Activated naive CD4-positive, alpha-beta T cell treated with Interleukin-2 at 50 U/mL for 16 hours (primary cell): ENCODE measurements around the gene SULT1C3.
"Not testable (repeated sequence)": the region's sequence is repeated elsewhere in the genome, so short reads cannot be mapped to it uniquely, and the experiment has no call there.

Experiments used
- DNase-seq: peaks from one replicate; pipeline ENCODE4 v3.0.0-alpha.2; 2020

SULT1C3 gene

GRCh38 chr2:108253106-108253505 lies 13.3 kb downstream of the SULT1C3 start:
- DNase-seq = no peak

- no peak for DNase-seq
Measured at GRCh38 chr2:108257757-108258331, 18.1 kb downstream of the SULT1C3 start.

GRCh38 chr2:108260773-108261172 lies 21.0 kb downstream of the SULT1C3 start:
- DNase-seq = no peak

DNA sequence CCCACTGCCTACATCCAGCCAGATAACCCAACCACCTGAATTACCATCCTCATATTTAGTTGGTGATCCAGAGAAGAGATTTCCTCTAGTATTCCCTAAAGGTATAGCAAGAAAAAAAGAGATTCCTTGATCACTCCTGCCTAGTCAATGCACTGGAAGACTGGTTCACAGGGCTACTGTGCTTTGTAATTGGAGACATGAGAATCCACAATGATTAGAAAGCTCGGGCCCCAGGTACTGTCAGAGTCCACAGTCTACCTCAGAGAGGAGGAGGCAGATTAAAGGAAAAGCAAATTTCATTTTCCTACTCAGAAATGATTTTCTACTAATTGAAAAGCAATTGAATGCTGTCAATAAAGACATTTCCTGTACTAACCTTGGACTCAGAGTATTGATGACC lies 22.3 kb downstream of the SULT1C3 start:
- no peak for DNase-seq

GRCh38 chr2:108263401-108263800 lies 23.6 kb downstream of the SULT1C3 start:
- no peak for DNase-seq

- DNase-seq = no peak
Measured at GRCh38 chr2:108266218-108266617, 26.4 kb downstream of the SULT1C3 start.

- no peak for DNase-seq
Measured at GRCh38 chr2:108267101-108267500, 27.3 kb downstream of the SULT1C3 start.

DNA sequence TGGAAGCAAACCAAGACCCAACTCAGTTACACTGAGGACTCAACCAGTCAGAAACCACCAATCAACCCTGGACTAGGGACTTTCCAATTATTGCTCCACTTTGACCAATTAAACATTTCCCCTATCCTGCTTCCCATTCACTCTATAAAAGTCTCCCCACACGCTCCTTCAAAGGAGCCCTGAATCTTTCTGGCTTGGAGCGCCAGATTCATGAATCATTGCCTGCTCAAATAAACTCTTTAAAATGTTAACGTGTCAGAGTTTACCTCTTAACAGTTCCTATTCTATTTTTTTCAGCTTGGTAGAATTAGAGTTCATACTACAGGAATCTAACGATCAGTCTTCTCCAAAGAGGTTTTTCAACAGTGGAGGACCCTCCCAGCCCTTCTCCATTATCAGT lies 28.2 kb downstream of the SULT1C3 start:
- DNase-seq = no peak

DNA sequence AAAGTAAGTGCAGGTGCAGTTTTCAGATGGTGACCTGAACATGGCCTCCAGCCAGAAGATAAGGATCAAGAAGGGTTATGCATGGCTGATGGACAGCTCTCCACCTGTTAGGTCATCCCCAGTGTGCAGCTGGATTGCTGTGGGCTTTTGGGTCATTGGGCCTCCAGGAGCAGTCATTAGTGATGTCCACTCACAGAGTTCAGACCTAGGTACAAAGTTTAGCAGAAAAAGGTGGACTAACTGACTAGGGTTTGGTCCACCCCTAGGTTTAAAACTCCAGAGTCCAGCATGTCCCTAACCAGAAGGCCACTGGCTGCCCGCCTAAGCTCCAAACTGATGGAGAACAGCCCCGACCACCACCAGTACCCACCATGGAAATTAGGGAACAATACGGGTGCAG lies 30.6 kb downstream of the SULT1C3 start:
- no peak for DNase-seq

- DNase-seq = no peak
Measured at GRCh38 chr2:108270768-108271506, 31.2 kb downstream of the SULT1C3 start.

DNA sequence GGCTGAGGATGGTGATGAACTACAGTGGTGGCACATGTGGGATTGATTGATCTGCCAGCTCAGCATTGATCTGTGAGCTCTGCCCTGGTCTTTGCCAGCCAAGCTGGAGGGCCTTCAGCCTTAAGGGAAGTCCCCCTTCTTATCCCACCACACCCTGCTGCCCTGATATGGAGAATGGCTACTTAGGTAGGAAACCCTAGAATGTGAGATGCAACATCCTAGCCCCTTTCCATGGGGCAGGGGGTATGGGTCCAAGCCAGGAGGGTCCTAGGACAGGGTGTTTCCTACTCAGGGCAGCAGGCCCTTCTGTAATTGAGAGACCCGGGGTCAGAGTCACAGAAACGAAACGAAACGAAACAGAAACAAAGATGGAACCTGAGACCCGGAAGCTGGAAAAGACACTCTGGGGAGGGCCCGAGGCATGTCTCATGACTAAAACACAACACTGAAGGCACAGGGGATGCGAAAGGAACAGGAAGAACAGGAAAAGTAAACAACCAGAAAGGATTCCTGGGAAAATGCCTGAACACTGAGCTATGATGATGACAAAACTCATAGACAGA lies 32.0 kb downstream of the SULT1C3 start:
- no peak for DNase-seq

GRCh38 chr2:108278631-108279030 lies 38.9 kb downstream of the SULT1C3 start:
- DNase-seq = no peak

DNA sequence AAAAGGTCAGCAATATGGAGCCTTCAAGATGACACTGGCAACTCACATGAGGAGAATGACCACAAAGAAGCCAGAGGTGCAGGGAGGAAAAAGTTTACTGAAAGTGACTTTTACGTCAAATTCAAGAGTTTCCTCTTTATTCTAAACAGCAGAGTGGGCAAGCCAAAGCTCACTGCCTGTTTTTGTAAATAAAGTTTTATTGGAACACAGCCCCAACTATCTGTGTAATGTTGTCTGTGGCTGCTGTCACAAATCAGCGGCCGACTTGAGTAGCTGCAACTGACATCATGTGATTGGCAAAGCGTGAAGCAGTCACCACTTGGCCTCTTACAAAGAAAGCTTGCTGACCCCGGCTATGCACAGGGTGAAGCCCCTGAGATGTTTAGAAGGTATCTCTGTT lies 39.7 kb downstream of the SULT1C3 start:
- DNase-seq = no peak

DNA sequence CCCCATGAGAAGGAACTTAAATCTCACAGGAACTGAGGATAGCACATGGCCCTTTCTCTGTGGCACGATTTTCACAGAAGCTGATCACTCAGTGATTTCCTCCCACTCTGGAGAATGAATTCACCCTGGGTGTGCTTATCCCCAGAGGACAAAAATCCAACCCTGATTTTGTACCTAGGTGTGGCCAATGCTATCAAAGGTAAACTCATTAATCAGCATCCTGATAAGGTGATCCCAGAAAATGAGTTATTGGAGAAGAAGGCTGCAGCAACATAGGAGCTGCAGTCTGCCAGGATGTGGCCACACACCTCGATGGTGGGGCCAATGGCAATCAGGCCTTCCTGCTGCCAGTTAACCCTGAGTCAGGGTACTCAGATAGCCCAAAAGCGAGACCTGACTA lies 40.7 kb downstream of the SULT1C3 start:
- DNase-seq = no peak

GRCh38 chr2:108284566-108284965 lies 44.8 kb downstream of the SULT1C3 start:
- DNase-seq = not testable (repeated sequence)

- no peak for DNase-seq
Measured at GRCh38 chr2:108285616-108286015, 45.8 kb downstream of the SULT1C3 start.

GRCh38 chr2:108287169-108287568 lies 47.4 kb downstream of the SULT1C3 start:
- DNase-seq = no peak

GRCh38 chr2:108288534-108289106 lies 48.9 kb downstream of the SULT1C3 start, which contains the start of gene SULT1C2:
SULT1C2 (plus strand) TSS chr2:108288895; CDS start chr2:108293668, 4,773 bp downstream.
- no peak for DNase-seq

DNA sequence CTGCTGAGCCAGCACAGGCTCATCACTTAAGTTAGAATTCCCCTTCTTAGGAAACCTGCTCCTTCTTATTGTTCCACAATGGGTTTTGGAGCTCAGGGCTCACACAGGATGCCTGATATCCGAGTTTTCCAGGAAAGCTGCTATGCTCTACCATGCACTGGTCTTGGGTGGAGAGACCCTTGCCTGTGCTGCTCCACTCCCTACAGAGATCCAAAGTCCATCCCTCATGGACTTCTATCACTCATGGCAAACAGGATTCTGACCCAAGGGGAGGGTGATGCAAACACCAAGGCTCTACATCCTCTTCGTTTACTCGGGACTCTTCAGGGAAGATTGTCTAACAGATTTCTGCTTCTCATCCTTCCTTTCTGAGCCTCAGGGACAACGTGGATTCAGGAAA lies 54.1 kb downstream of the SULT1C3 start:
- DNase-seq = no peak

DNA sequence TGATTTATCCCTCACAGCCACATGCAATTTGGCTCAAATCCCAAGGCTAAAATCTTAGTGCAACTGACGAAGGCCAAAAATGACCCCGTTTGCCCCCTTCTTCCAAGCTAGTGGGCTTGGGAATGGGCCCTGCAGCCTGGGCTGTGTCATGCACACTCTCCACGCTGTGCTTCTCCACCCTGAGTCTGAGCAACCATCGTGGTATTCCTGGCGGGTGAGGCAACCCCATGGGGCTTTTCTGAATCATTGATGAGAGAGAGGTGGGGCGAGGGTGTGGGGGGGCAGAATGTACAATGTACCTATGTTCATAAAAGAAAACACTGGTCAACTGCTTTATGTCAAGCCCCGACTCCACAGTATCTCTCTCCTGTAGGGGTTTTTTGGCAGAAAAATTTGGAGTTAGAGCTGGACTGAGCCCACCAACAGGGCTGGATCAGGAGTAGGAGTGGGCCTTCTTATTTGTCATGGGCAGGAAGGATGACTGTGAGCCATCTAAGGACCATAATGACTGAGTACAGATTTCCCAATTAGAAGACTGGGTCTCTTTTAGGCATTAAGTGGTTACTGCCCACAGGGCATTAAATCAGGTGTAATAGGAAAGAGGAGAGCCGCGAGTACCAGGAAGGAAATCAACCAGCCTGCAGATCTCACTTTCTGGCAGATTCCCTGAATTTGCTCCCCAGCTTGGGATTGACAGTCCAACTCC lies 57.8 kb downstream of the SULT1C3 start:
- DNase-seq = no peak

- DNase-seq = no peak
Measured at GRCh38 chr2:108301558-108301957, 61.8 kb downstream of the SULT1C3 start.

DNA sequence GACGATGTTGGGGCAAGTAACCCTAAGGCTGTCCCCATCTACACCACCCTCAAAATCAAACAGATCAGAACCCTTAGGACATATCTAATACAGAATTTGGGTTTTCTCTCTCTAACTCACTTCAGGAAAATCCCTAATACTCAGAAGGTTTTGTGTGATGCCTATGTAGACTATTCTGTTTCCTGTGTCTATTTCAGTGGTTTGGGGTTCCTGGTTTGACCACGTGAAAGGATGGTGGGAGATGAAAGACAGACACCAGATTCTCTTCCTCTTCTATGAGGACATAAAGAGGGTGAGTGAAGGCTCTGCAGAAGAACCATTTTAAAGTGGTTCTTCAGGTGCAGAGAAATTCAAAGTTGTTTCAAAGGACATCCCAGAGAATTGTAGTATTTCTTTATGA lies 65.2 kb downstream of the SULT1C3 start:
- DNase-seq = no peak

DNA sequence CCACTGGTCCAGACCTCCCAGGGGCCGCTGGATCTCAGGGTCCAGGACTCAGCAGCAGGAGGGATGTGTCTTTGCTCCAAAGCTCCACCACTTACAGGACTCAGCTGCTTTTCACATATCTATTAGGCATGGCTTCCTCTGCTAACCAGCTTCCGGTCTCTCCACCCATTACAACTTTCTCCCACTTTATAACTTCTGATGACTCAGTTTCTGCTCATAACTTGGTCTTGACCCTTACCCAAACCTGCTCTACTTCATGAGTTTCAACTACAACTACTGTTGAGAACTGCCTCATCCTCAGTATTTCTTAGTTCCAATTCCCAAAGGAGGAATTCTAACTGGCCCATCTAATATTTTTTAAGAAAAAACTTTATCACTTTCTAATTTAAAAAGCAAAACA lies 66.1 kb downstream of the SULT1C3 start:
- no peak for DNase-seq
